NCI-H2196 treated with DMSO at 0.1 percent for 48 hours (cell line): ENCODE data around the gene SND1.
A peak's percentile ranks its signal among the peaks of the same experiment; 100 is the strongest.

Source experiments
- DNase-seq: peaks from one replicate; lab custom pipeline; 2025; ENCODE audit not compliant: unreplicated experiment; lab: John Stamatoyannopoulos, UW

The SND1 gene

GRCh38 chr7:128123291-128124037 lies 471.5 kb downstream of the SND1 start:
- DNase-seq: no peak

- DNase-seq: no peak
These were observed 472.8 kb downstream of the SND1 start for GRCh38 chr7:128124786-128125185.

GRCh38 chr7:128125816-128126215 lies 473.8 kb downstream of the SND1 start:
- no peak for DNase-seq

GRCh38 chr7:128128401-128128800 lies 476.4 kb downstream of the SND1 start:
- no peak for DNase-seq

- DNase-seq: no peak
These were observed 477.4 kb downstream of the SND1 start for GRCh38 chr7:128129224-128129864.

GRCh38 chr7:128131115-128131514 lies 479.1 kb downstream of the SND1 start:
- DNase-seq: no peak

- no peak for DNase-seq
These were observed 479.7 kb downstream of the SND1 start for GRCh38 chr7:128131731-128132130.

GRCh38 chr7:128132426-128133069 lies 480.6 kb downstream of the SND1 start:
- no peak for DNase-seq

- peak; percentile 18 for DNase-seq
These were observed 483.1 kb downstream of the SND1 start for GRCh38 chr7:128135159-128135514.

GRCh38 chr7:128135515-128136214 lies 483.7 kb downstream of the SND1 start:
- DNase-seq: peak; percentile 43

GRCh38 chr7:128136215-128136597 lies 484.2 kb downstream of the SND1 start:
- no peak for DNase-seq

- no peak for DNase-seq
These were observed 485.2 kb downstream of the SND1 start for GRCh38 chr7:128137181-128137580.

- DNase-seq: no peak
These were observed 487.4 kb downstream of the SND1 start for GRCh38 chr7:128139406-128139805.

GRCh38 chr7:128141683-128142195 lies 489.7 kb downstream of the SND1 start:
- no peak for DNase-seq
